HEK293 (cell line): ENCODE data around the gene MRPS18A.

Experiments
- ELK4 ChIP-seq: IDR thresholded peaks from 2 replicates; pipeline ENCODE4 v1.6.1; 2011; ENCODE audit warnings: mild to moderate bottlenecking, low read depth, low read length, borderline replicate concordance
- GLI2 ChIP-seq: fragments of 450-650 bp; formaldehyde crosslinking; IDR thresholded peaks from 2 replicates; pipeline ENCODE4; 2017; ENCODE audit warnings: missing biosample characterization, missing genetic modification characterization, low read depth, borderline replicate concordance
- GLIS2 ChIP-seq: fragments of 450-650 bp; formaldehyde crosslinking; IDR thresholded peaks from 2 replicates; pipeline ENCODE4 v1.5.1; 2016; ENCODE audit warnings: missing biosample characterization, missing genetic modification characterization
- IKZF3 ChIP-seq: fragments of 450-650 bp; IDR thresholded peaks from 2 replicates; pipeline ENCODE4 v1.5.0; 2018; ENCODE audit warnings: missing biosample characterization, mild to moderate bottlenecking, missing genetic modification characterization, moderate library complexity
- KLF1 ChIP-seq: fragments of 450-650 bp; formaldehyde crosslinking; IDR thresholded peaks from 2 replicates; pipeline ENCODE4 v1.5.1; 2016; ENCODE audit warnings: missing biosample characterization, missing genetic modification characterization
- KLF8 ChIP-seq: fragments of 450-650 bp; formaldehyde crosslinking; IDR thresholded peaks from 2 replicates; pipeline ENCODE4 v1.5.1; 2016; ENCODE audit warnings: missing biosample characterization, missing genetic modification characterization
- MYNN ChIP-seq: fragments of 450-650 bp; formaldehyde crosslinking; IDR thresholded peaks from 2 replicates; pipeline ENCODE4 v1.5.1; 2016; ENCODE audit warnings: missing biosample characterization, missing genetic modification characterization, borderline replicate concordance
- RBAK ChIP-seq: fragments of 450-650 bp; formaldehyde crosslinking; IDR thresholded peaks from 2 replicates; pipeline ENCODE4 v1.5.1; 2016; ENCODE audit warnings: missing biosample characterization, missing genetic modification characterization
- REPIN1 ChIP-seq: fragments of 450-650 bp; formaldehyde crosslinking; IDR thresholded peaks from 2 replicates; pipeline ENCODE4 v1.5.1; 2017; ENCODE audit warnings: missing biosample characterization, missing genetic modification characterization, low read depth
- SALL2 ChIP-seq: fragments of 450-650 bp; formaldehyde crosslinking; IDR thresholded peaks from 2 replicates; pipeline ENCODE4 v1.5.0; 2017; ENCODE audit warnings: missing biosample characterization, mild to moderate bottlenecking, missing genetic modification characterization, borderline replicate concordance
- SCRT1 ChIP-seq: fragments of 450-650 bp; formaldehyde crosslinking; IDR thresholded peaks from 2 replicates; pipeline ENCODE4 v1.5.1; 2016; ENCODE audit warnings: missing biosample characterization, missing genetic modification characterization, borderline replicate concordance
- TSHZ1 ChIP-seq: fragments of 450-650 bp; formaldehyde crosslinking; IDR thresholded peaks from 2 replicates; pipeline ENCODE4 v1.5.1; 2016; ENCODE audit warnings: missing biosample characterization, missing genetic modification characterization, borderline replicate concordance
- ZBTB1 ChIP-seq: fragments of 450-650 bp; formaldehyde crosslinking; IDR thresholded peaks from 2 replicates; pipeline ENCODE4 v1.5.1; 2016; ENCODE audit warnings: missing biosample characterization, missing genetic modification characterization
- ZBTB48 ChIP-seq: fragments of 450-650 bp; formaldehyde crosslinking; IDR thresholded peaks from 2 replicates; pipeline ENCODE4 v1.5.1; 2016; ENCODE audit warnings: missing biosample characterization, missing genetic modification characterization
- ZEB2 ChIP-seq: fragments of 450-650 bp; formaldehyde crosslinking; IDR thresholded peaks from 2 replicates; pipeline ENCODE4 v1.5.1; 2016; ENCODE audit warnings: missing biosample characterization, missing genetic modification characterization
- ZFP3 ChIP-seq: fragments of 450-650 bp; formaldehyde crosslinking; IDR thresholded peaks from 2 replicates; pipeline ENCODE4 v1.5.1; 2016; ENCODE audit warnings: low read depth, missing biosample characterization, missing genetic modification characterization
- ZNF112 ChIP-seq: fragments of 450-650 bp; formaldehyde crosslinking; IDR thresholded peaks from 2 replicates; pipeline ENCODE4 v1.5.0; 2017; ENCODE audit warnings: missing biosample characterization, missing genetic modification characterization
- ZNF114 ChIP-seq: fragments of 450-650 bp; formaldehyde crosslinking; IDR thresholded peaks from 2 replicates; pipeline ENCODE4 v1.5.0; 2017; ENCODE audit warnings: missing biosample characterization, missing genetic modification characterization
- ZNF132 ChIP-seq: fragments of 450-650 bp; formaldehyde crosslinking; IDR thresholded peaks from 2 replicates; pipeline ENCODE4 v1.5.1; 2017; ENCODE audit warnings: missing biosample characterization, missing genetic modification characterization, borderline replicate concordance
- ZNF292 ChIP-seq: fragments of 450-650 bp; formaldehyde crosslinking; IDR thresholded peaks from 2 replicates; pipeline ENCODE4 v1.5.1; 2016; ENCODE audit warnings: low read depth, missing biosample characterization, missing genetic modification characterization, borderline replicate concordance
- ZNF302 ChIP-seq: fragments of 450-650 bp; formaldehyde crosslinking; IDR thresholded peaks from 2 replicates; pipeline ENCODE4 v1.5.1; 2016; ENCODE audit warnings: missing biosample characterization, missing genetic modification characterization, low read depth
- ZNF37A ChIP-seq: fragments of 450-650 bp; IDR thresholded peaks from 2 replicates; pipeline ENCODE4 v1.5.1; 2018; ENCODE audit warnings: missing biosample characterization, missing genetic modification characterization
- ZNF416 ChIP-seq: fragments of 450-650 bp; formaldehyde crosslinking; IDR thresholded peaks from 2 replicates; pipeline ENCODE4 v1.5.1; 2016; ENCODE audit warnings: missing biosample characterization, missing genetic modification characterization
- ZNF426 ChIP-seq: fragments of 450-650 bp; formaldehyde crosslinking; IDR thresholded peaks from 2 replicates; pipeline ENCODE4 v1.5.1; 2017; ENCODE audit warnings: missing biosample characterization, missing genetic modification characterization, mild to moderate bottlenecking, inconsistent platforms, moderate library complexity
- ZNF473 ChIP-seq: fragments of 450-650 bp; formaldehyde crosslinking; IDR thresholded peaks from 2 replicates; pipeline ENCODE4 v1.5.1; 2017; ENCODE audit warnings: missing biosample characterization, missing genetic modification characterization
- ZNF510 ChIP-seq: fragments of 450-650 bp; formaldehyde crosslinking; IDR thresholded peaks from 2 replicates; pipeline ENCODE4 v1.5.1; 2018; ENCODE audit warnings: mild to moderate bottlenecking, missing genetic modification characterization, missing biosample characterization; ENCODE audit not compliant: insufficient replicate concordance
- ZNF561 ChIP-seq: fragments of 450-650 bp; IDR thresholded peaks from 2 replicates; pipeline ENCODE4 v1.5.1; 2018; ENCODE audit warnings: missing biosample characterization, missing genetic modification characterization, borderline replicate concordance
- ZNF571 ChIP-seq: fragments of 450-650 bp; formaldehyde crosslinking; IDR thresholded peaks from 2 replicates; pipeline ENCODE4 v1.5.0; 2017; ENCODE audit warnings: missing biosample characterization, missing genetic modification characterization
- ZSCAN16 ChIP-seq: fragments of 450-650 bp; formaldehyde crosslinking; IDR thresholded peaks from 2 replicates; pipeline ENCODE4 v1.5.1; 2016; ENCODE audit warnings: missing biosample characterization, missing genetic modification characterization
- ZSCAN23 ChIP-seq: fragments of 450-650 bp; formaldehyde crosslinking; IDR thresholded peaks from 2 replicates; pipeline ENCODE4 v1.5.1; 2016; ENCODE audit warnings: missing biosample characterization, missing genetic modification characterization
- TF ChIP-seq, protein P1 (sequence below): fragments of 450-650 bp; formaldehyde crosslinking; IDR thresholded peaks from 2 replicates; pipeline ENCODE4 v1.5.1; 2017; ENCODE audit warnings: missing biosample characterization, missing genetic modification characterization
- TF ChIP-seq, protein P2 (sequence below): fragments of 450-650 bp; IDR thresholded peaks from 2 replicates; pipeline ENCODE4 v1.5.1; 2018; ENCODE audit warnings: missing biosample characterization, mild to moderate bottlenecking, missing genetic modification characterization

MRPS18A gene

GRCh38 chr6:43702534-43703440, 15.2 kb upstream of the MRPS18A start (continued):
- TF ChIP-seq ZNF510 (tag by site-specific recombination) (no peak), ZNF473 (tag by site-specific recombination) (no peak), ZNF112 (tag by site-specific recombination) (no peak), KLF1 (tag by site-specific recombination) (peak; percentile 95), IKZF3 (tag by site-specific recombination) (peak; percentile 86), SALL2 (no peak), ZBTB48 (peak; percentile 91), REPIN1 (tag by site-specific recombination) (peak; percentile 92), ZFP3 (tag by site-specific recombination) (no peak), ZSCAN16 (tag by site-specific recombination) (no peak), GLI2 (tag by site-specific recombination) (no peak), ZNF292 (tag by site-specific recombination) (no peak), ZSCAN23 (tag by site-specific recombination) (peak; percentile 95), KLF8 (tag by site-specific recombination) (peak; percentile 89), ZNF132 (tag by site-specific recombination) (no peak), RBAK (no peak), ZNF571 (no peak), ZNF114 (tag by site-specific recombination) (no peak), ZEB2 (tag by site-specific recombination) (peak; percentile 95), ZNF426 (tag by site-specific recombination) (no peak), GLIS2 (tag by site-specific recombination) (peak; percentile 93), ZBTB1 (tag by site-specific recombination) (no peak), ZNF302 (tag by site-specific recombination) (no peak), ZNF561 (peak; percentile 34; the same call in 1 of the 2 replicates), ZNF37A (no peak), ZNF416 (no peak), TSHZ1 (tag by site-specific recombination) (peak; percentile 61; the same call in 1 of the 2 replicates), MYNN (tag by site-specific recombination) (peak; percentile 51; the same call in 1 of the 2 replicates), ELK4 (no peak), SCRT1 (peak; percentile 34; the same call in 1 of the 2 replicates)
- TF ChIP-seq, protein P1, sequence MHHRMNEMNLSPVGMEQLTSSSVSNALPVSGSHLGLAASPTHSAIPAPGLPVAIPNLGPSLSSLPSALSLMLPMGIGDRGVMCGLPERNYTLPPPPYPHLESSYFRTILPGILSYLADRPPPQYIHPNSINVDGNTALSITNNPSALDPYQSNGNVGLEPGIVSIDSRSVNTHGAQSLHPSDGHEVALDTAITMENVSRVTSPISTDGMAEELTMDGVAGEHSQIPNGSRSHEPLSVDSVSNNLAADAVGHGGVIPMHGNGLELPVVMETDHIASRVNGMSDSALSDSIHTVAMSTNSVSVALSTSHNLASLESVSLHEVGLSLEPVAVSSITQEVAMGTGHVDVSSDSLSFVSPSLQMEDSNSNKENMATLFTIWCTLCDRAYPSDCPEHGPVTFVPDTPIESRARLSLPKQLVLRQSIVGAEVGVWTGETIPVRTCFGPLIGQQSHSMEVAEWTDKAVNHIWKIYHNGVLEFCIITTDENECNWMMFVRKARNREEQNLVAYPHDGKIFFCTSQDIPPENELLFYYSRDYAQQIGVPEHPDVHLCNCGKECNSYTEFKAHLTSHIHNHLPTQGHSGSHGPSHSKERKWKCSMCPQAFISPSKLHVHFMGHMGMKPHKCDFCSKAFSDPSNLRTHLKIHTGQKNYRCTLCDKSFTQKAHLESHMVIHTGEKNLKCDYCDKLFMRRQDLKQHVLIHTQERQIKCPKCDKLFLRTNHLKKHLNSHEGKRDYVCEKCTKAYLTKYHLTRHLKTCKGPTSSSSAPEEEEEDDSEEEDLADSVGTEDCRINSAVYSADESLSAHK (tag by site-specific recombination): peak; percentile 62
- TF ChIP-seq, protein P2, sequence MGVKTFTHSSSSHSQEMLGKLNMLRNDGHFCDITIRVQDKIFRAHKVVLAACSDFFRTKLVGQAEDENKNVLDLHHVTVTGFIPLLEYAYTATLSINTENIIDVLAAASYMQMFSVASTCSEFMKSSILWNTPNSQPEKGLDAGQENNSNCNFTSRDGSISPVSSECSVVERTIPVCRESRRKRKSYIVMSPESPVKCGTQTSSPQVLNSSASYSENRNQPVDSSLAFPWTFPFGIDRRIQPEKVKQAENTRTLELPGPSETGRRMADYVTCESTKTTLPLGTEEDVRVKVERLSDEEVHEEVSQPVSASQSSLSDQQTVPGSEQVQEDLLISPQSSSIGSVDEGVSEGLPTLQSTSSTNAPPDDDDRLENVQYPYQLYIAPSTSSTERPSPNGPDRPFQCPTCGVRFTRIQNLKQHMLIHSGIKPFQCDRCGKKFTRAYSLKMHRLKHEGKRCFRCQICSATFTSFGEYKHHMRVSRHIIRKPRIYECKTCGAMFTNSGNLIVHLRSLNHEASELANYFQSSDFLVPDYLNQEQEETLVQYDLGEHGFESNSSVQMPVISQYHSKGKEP: 0 out of 2 replicates have a peak, but pooled peaks have one; percentile 16
